ENCODE results near the gene RNF144A.

- TF ChIP-seq GATA2 (IDR thresholded peaks at IDR 0.05; ENCODE audit: low read depth, low read length) (no peak), GATA3 (IDR thresholded peaks at IDR 0.05; ENCODE audit: low read depth, low read length) (no peak)
These were observed 142.9 kb downstream of the RNF144A start for GRCh38 chr2:7060156-7060555.
